Body of pancreas (tissue), 4 donors: ENCODE results near the gene SH3RF2.
A peak's percentile ranks its signal among the peaks of the same experiment; 100 is the strongest.

ENCODE experiments used
- POLR2A ChIP-seq, 3 donors: fragments of 450-650 bp; IDR thresholded peaks; one replicate each; pipeline ENCODE4 v1.6.1; 2016; ENCODE audit warnings: antibody characterized with exemption in 3 of 3, mild to moderate bottlenecking in 2 of 3
- TF ChIP-seq, protein P1 (sequence below), 7 experiments: fragments of 450-650 bp in 4 of 7; fragments of 200-600 bp in 3 of 7; sonication (generic) in 3 of 7; IDR thresholded peaks; one replicate each; pipeline ENCODE4 v1.5.1; 2016 to 2019; ENCODE audit warnings: antibody characterized with exemption in 7 of 7

DNA sequence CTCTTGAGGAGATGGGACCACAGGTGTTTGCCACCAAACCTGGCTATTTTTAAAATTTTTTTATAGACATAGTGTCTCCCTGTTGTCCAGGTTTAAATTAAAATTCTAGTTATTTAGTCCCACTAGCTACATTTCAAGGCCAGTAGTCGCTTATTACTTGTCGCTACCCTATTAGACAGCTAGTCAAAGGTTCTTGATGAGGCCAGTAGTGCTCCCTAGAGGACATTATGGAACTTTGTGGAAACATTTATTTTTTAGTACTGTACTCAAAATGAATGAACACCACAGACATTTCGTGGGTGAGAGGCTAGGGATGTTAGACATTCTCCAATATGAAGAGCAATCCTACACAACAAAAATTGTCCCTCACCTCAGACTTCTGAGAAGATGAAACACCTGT is 49.2 kb upstream of the SH3RF2 start:
- TF ChIP-seq, protein P1, sequence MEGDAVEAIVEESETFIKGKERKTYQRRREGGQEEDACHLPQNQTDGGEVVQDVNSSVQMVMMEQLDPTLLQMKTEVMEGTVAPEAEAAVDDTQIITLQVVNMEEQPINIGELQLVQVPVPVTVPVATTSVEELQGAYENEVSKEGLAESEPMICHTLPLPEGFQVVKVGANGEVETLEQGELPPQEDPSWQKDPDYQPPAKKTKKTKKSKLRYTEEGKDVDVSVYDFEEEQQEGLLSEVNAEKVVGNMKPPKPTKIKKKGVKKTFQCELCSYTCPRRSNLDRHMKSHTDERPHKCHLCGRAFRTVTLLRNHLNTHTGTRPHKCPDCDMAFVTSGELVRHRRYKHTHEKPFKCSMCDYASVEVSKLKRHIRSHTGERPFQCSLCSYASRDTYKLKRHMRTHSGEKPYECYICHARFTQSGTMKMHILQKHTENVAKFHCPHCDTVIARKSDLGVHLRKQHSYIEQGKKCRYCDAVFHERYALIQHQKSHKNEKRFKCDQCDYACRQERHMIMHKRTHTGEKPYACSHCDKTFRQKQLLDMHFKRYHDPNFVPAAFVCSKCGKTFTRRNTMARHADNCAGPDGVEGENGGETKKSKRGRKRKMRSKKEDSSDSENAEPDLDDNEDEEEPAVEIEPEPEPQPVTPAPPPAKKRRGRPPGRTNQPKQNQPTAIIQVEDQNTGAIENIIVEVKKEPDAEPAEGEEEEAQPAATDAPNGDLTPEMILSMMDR (IDR thresholded peaks at IDR 0.05), result peak in 2 of 7 experiments; percentile 6 to 16
- TF ChIP-seq POLR2A (IDR thresholded peaks at IDR 0.05), result no peak
